ENCODE measurements around the gene RBM20. TPM values are rescaled to one million over a fixed set of nuclear protein-coding genes. Genes with fewer than 3 reads are reported as not detected.

The RBM20 gene
- total RNA-seq, 1 experiment from 2014 or later, result 0.17 TPM

DNA sequence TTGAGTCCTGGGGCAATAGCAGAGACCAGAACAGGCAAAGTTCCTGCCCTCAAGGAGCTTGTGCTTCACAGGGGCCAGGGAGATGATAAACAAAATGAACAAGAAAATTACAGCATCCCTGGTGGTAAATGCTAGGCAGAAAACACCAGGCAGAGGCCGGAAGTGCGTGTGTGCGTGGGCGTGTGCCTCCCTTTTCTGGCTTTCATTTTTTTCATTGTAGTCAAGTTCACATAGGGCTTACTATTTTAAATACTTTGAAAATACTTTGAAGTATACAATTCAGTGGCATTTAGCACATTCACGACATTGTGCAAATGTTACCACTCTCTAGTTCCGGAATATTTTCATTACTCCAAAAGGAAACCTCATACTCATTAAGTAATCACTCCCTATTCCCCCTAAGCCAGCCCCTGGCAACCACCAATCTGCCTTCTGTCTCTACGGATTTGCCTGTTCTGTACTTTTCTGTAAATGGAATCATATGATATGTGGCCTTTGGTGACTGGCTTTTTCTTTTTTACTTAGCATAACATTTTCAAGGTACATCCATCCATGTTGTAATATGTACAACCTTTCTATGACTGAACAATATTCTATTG is 139.5 kb downstream of the RBM20 start:
- Histone ChIP-seq H3K4me1 (ENCODE audit: insufficient read depth, low read length) (no peaks in the 10 kb centered on the region), H3K27ac (ENCODE audit: insufficient read length, low read depth, low read length) (no peak overlapping the region), H3K9me3 (ENCODE audit: control insufficient read depth, low read depth, low read length) (no peaks in the 10 kb centered on the region), H3K9ac (ENCODE audit: extremely low read depth, insufficient read length, low read length) (no peak overlapping the region), H4K20me1 (ENCODE audit: control insufficient read depth, insufficient read depth, insufficient read length) (no peaks in the 10 kb centered on the region), H2BK15ac (ENCODE audit: low read depth, low read length) (no peak overlapping the region), H2AFZ (ENCODE audit: low read length) (no peak overlapping the region), H3K79me1 (ENCODE audit: insufficient read depth, low read depth, low read length, poor library complexity, severe bottlenecking) (no peaks in the 10 kb centered on the region), H3K27me3 (ENCODE audit: insufficient read depth, low read length) (no peaks in the 10 kb centered on the region), H4K5ac (ENCODE audit: insufficient read length, low read depth, low read length) (no peak overlapping the region), H3K18ac (ENCODE audit: insufficient read length, low read depth, low read length) (no peak overlapping the region), H3K56ac (ENCODE audit: insufficient read length, low read depth, low read length) (no peak overlapping the region), H2BK5ac (ENCODE audit: insufficient read length, low read length) (no peak overlapping the region), H2BK120ac (ENCODE audit: low read depth, low read length, poor library complexity, severe bottlenecking) (no peak overlapping the region), H3K23ac (ENCODE audit: insufficient read length, low read depth, low read length) (no peak overlapping the region), H4K8ac (replicated peaks; ENCODE audit: insufficient read length, low read depth, low read length) (no peak overlapping the region), H3K4me2 (ENCODE audit: insufficient read depth, insufficient read length, low read length) (no peak overlapping the region), H3K79me2 (ENCODE audit: insufficient read depth, low read length) (no peaks in the 10 kb centered on the region), H2BK20ac (ENCODE audit: low read depth, low read length, poor library complexity, severe bottlenecking) (no peak overlapping the region), H3T11ph (ENCODE audit: low read length) (no peak overlapping the region), H2BK12ac (ENCODE audit: insufficient read length, low read depth, low read length) (no peak overlapping the region), H3K4ac (ENCODE audit: low read depth, low read length) (no peak overlapping the region), H3K23me2 (ENCODE audit: insufficient read length, low read depth, low read length, poor library complexity, severe bottlenecking) (no peaks in the 10 kb centered on the region), H4K91ac (ENCODE audit: insufficient read length, low read depth, low read length) (no peak overlapping the region), H3K14ac (ENCODE audit: insufficient read depth, low read length) (no peak overlapping the region), H2AK5ac (ENCODE audit: insufficient read length, low read length) (no peak overlapping the region)
- H3K27me3 Mint-ChIP-seq (ENCODE audit: low read depth), result no peaks in the 10 kb centered on the region; the same call in 1 of the 2 replicates
- H3K4me3 Mint-ChIP-seq, result no peak overlapping the region
- WGBS (ENCODE audit: extremely low coverage, insufficient read length, low lambda C conversion rate), result no CpG with 5 or more reads among the region's 7 CpGs
- no peaks in the 10 kb centered on the region for H3K9me3 Mint-ChIP-seq
- H3K36me3 Mint-ChIP-seq (ENCODE audit: insufficient read depth in 1 of 3, low read depth in 3 of 3), result no peaks in the 10 kb centered on the region
- DNase-seq, result no peak
- H3K27ac Mint-ChIP-seq, result 0 out of 7 replicates have a peak overlapping the region, but pooled peaks of 1 of the 3 experiments have one; percentile 36
- H3K4me1 Mint-ChIP-seq, result peaks cover 8 to 11% of the 10 kb centered on the region in 2 experiments
- no peak for TF ChIP-seq CTCF (conservative IDR thresholded peaks at IDR 0.05)
